SK-N-SH (cell line): Measurements from ENCODE around the gene MSX1. TPM values are rescaled to one million over a fixed set of nuclear protein-coding genes. Genes with fewer than 3 reads are reported as not detected.
"Not testable (repeated sequence)": the region's sequence is repeated elsewhere in the genome, so short reads cannot be mapped to it uniquely, and the experiment has no call there.

ENCODE experiments used
- CTCF ChIA-PET: fragments of 300-600, 350-600 bp; formaldehyde crosslinking; extraction: SDS; loops from one replicate; lab custom pipeline; 2021; lab: Yijun Ruan, JAX
- POLR2A ChIA-PET: fragments of 350-600 bp; sonication (Branson Sonifier 250); formaldehyde crosslinking; extraction: SDS; loops from one replicate; lab custom pipeline; 2020; ENCODE audit warnings: antibody characterized with exemption, inconsistent platforms; lab: Yijun Ruan, JAX
- DNase-seq: peaks from one replicate; pipeline ENCODE4 v3.0.0; 2012
- H2AFZ ChIP-seq: fragments of 200-600 bp; sonication (generic); 2 replicates; pipeline ENCODE4 v1.8.1; 2016; ENCODE audit warnings: antibody characterized with exemption, mild to moderate bottlenecking, low read depth
- H3F3A ChIP-seq: fragments of 200-600 bp; sonication (generic); replicated peaks from 2 replicates; pipeline ENCODE3; 2016; ENCODE audit warnings: antibody characterized with exemption, mild to moderate bottlenecking; ENCODE audit not compliant: insufficient read depth
- H3K27ac ChIP-seq, 2 experiments: fragments of 200-500 bp in 1 of 2; fragments of 200-600 bp in 1 of 2; sonication (Bioruptor generic) in 1 of 2; sonication (generic), shearing (Covaris generic) in 1 of 2; 2 replicates each; pipeline versions ENCODE4 v1.5.1 to v1.6.1; 2014 to 2016; ENCODE audit warnings: low read depth in 2 of 2, inconsistent platforms in 1 of 2, low read length in 1 of 2, mild to moderate bottlenecking in 1 of 2, mixed read lengths in 1 of 2
- H3K27me3 ChIP-seq: fragments of 200-600 bp; sonication (generic), shearing (Covaris generic); 2 replicates; pipeline ENCODE4 v1.6.1; 2016; ENCODE audit warnings: mixed run types; ENCODE audit not compliant: insufficient read depth
- H3K36me3 ChIP-seq, 2 experiments: fragments of 200-500 bp in 1 of 2; fragments of 200-600 bp in 1 of 2; sonication (Bioruptor generic) in 1 of 2; sonication (generic) in 1 of 2; replicated peaks in 1 of 2; 2 replicates each; pipeline versions ENCODE3 to v1.5.1; 2014 to 2016; ENCODE audit warnings: low read length in 1 of 2, mild to moderate bottlenecking in 1 of 2; ENCODE audit not compliant: insufficient read depth in 2 of 2, control insufficient read depth in 1 of 2
- H3K4me1 ChIP-seq, 2 experiments: fragments of 200-500 bp in 1 of 2; fragments of 200-600 bp in 1 of 2; sonication (Bioruptor generic) in 1 of 2; sonication (generic), shearing (Covaris generic) in 1 of 2; 2 replicates each; pipeline versions ENCODE4 v1.5.1 to v1.6.1; 2014 to 2016; ENCODE audit warnings: low read depth in 1 of 2, low read length in 1 of 2, mixed run types in 1 of 2; ENCODE audit not compliant: insufficient read depth in 2 of 2, control insufficient read depth in 1 of 2
- H3K4me2 ChIP-seq: fragments of 200-600 bp; sonication (generic), shearing (Covaris generic); 2 replicates; pipeline ENCODE4 v1.6.1; 2017; ENCODE audit warnings: mixed run types
- H3K4me3 ChIP-seq, 2 experiments: fragments of 200-500 bp in 1 of 2; fragments of 200-600 bp in 1 of 2; sonication (Bioruptor generic) in 1 of 2; sonication (generic), shearing (Covaris generic) in 1 of 2; 2 replicates each; pipeline versions ENCODE4 v1.5.1 to v1.8.1; 2014 to 2016; ENCODE audit warnings: low read depth in 2 of 2, inconsistent platforms in 1 of 2, low read length in 1 of 2, mild to moderate bottlenecking in 1 of 2, mixed read lengths in 1 of 2, moderate library complexity in 1 of 2
- H3K79me2 ChIP-seq: fragments of 200-600 bp; sonication (generic); 2 replicates; pipeline ENCODE4 v1.8.1; 2017; ENCODE audit warnings: mild to moderate bottlenecking; ENCODE audit not compliant: insufficient read depth
- H3K9ac ChIP-seq: fragments of 200-600 bp; sonication (generic); 2 replicates; pipeline ENCODE4 v1.6.1; 2017; ENCODE audit warnings: mixed run types
- H3K9me2 ChIP-seq: fragments of 200-600 bp; sonication (generic); 2 replicates; pipeline ENCODE4 v1.6.1; 2017; ENCODE audit warnings: mixed run types
- H3K9me3 ChIP-seq: fragments of 200-600 bp; sonication (generic); 2 replicates; pipeline ENCODE4 v1.6.1; 2017; ENCODE audit warnings: mixed run types, mild to moderate bottlenecking, moderate library complexity
- H4K20me1 ChIP-seq: fragments of 200-600 bp; sonication (generic); 2 replicates; pipeline ENCODE4 v1.6.1; 2017; ENCODE audit warnings: mild to moderate bottlenecking, mixed run types; ENCODE audit not compliant: insufficient read depth
- FOXJ3 ChIP-seq: sonication (generic); formaldehyde crosslinking; IDR thresholded peaks from 2 replicates; pipeline ENCODE4 v1.5.1; 2020; ENCODE audit warnings: mild to moderate bottlenecking, missing genetic modification reagents
- FOXM1 ChIP-seq: IDR thresholded peaks from 2 replicates; pipeline ENCODE4 v1.4.0; 2012; ENCODE audit warnings: low read depth, mild to moderate bottlenecking
- GABPA ChIP-seq: IDR thresholded peaks from 2 replicates; pipeline ENCODE4 v1.4.0; 2012; ENCODE audit warnings: low read depth, mild to moderate bottlenecking
- MAX ChIP-seq: IDR thresholded peaks from 2 replicates; pipeline ENCODE4 v1.4.0; 2012; ENCODE audit warnings: low read depth
- MEF2A ChIP-seq: IDR thresholded peaks from 2 replicates; pipeline ENCODE4 v1.4.0; 2012; ENCODE audit warnings: low read depth, borderline replicate concordance
- NFIC ChIP-seq: IDR thresholded peaks from 2 replicates; pipeline ENCODE4 v1.4.0; 2012; ENCODE audit warnings: borderline replicate concordance
- TEAD4 ChIP-seq: IDR thresholded peaks from 2 replicates; pipeline ENCODE4 v1.4.0; 2012; ENCODE audit warnings: mild to moderate bottlenecking, borderline replicate concordance; ENCODE audit not compliant: insufficient read depth
- WGBS: methylation state at CpG from one replicate; pipeline ENCODE4 v1.1.6; 2017; ENCODE audit warnings: low lambda C conversion rate; 5-methylcytosine and 5-hydroxymethylcytosine counted together
- polyA plus RNA-seq, 3 experiments: library from polyadenylated mRNA; depleted of rRNA; stranded (reverse); fragments of >200 nt; gene quantifications; 2 replicates each; pipeline ENCODE4 v1.2.3, GENCODE V29; 2012

Gene MSX1
- polyA plus RNA-seq, 1 of the 3 experiments (the other 2 are of a cell fraction), result 2.1 TPM

- Histone ChIP-seq H3K9ac (no peak overlapping the region), H3K27me3 (no peaks in the 10 kb centered on the region), H3K27ac (no peak overlapping the region), H4K20me1 (no peaks in the 10 kb centered on the region), H2AFZ (no peak overlapping the region), H3K9me3 (no peaks in the 10 kb centered on the region), H3K4me2 (no peak overlapping the region), H3F3A (no peaks in the 10 kb centered on the region), H3K79me2 (no peaks in the 10 kb centered on the region), H3K36me3 (no peaks in the 10 kb centered on the region), H3K9me2 (no peaks in the 10 kb centered on the region), H3K4me3 (no peak overlapping the region), H3K4me1 (peaks cover 0 to 2% of the 10 kb centered on the region in 2 experiments; a peak in 1 of 4 replicates)
- POLR2A ChIA-PET, result no interaction called here
- no peak for TF ChIP-seq FOXM1
- no peak for TF ChIP-seq NFIC
- CTCF ChIA-PET, result interaction anchor here (1.1 to 1.3 kb wide), 4 partner anchors 12 to 59 kb away, joined by 3 to 4 read pairs (median 4); no protein-coding TSS in a partner anchor
- WGBS, result 30% methylated on average over 3 of the region's 3 CpGs
- DNase-seq, result no peak
These were observed 38.7 kb upstream of the MSX1 start for GRCh38 chr4:4820739-4821138.

GRCh38 chr4:4821577-4821976, 37.9 kb upstream of the MSX1 start:
- no peaks in the 10 kb centered on the region for H3K9me3 ChIP-seq
- H3K27me3 ChIP-seq, result no peaks in the 10 kb centered on the region
- H3K27ac ChIP-seq, result no peak overlapping the region
- CTCF ChIA-PET, result no interaction called here
- TF ChIP-seq TEAD4 (no peak), MAX (no peak), GABPA (no peak), FOXJ3 (no peak), MEF2A (no peak)
- no peaks in the 10 kb centered on the region for H3K9me2 ChIP-seq
- no peaks in the 10 kb centered on the region for H4K20me1 ChIP-seq
- H2AFZ ChIP-seq, result no peak overlapping the region
- H3K36me3 ChIP-seq, result no peaks in the 10 kb centered on the region
- no peak for DNase-seq
- peaks cover 0 to 2% of the 10 kb centered on the region in 2 experiments; a peak in 1 of 4 replicates for H3K4me1 ChIP-seq
- H3K4me2 ChIP-seq, result no peak overlapping the region
- POLR2A ChIA-PET, result no interaction called here
- H3K79me2 ChIP-seq, result no peaks in the 10 kb centered on the region
- no peaks in the 10 kb centered on the region for H3F3A ChIP-seq
- no peak overlapping the region for H3K4me3 ChIP-seq
- H3K9ac ChIP-seq, result no peak overlapping the region

GRCh38 chr4:4822286-4822685, 37.2 kb upstream of the MSX1 start:
- 43% methylated on average over 5 of the region's 6 CpGs for WGBS
- CTCF ChIA-PET, H3K27me3 ChIP-seq, H3F3A ChIP-seq, H3K79me2 ChIP-seq, H3K9me3 ChIP-seq, POLR2A ChIA-PET, H3K9ac ChIP-seq, H2AFZ ChIP-seq, H4K20me1 ChIP-seq, H3K4me3 ChIP-seq, DNase-seq, H3K4me2 ChIP-seq, H3K36me3 ChIP-seq, H3K9me2 ChIP-seq, H3K4me1 ChIP-seq, H3K27ac ChIP-seq: not testable (repeated sequence)
